GM20431 (cell line): ENCODE data around the gene EIF4A3.

Source experiments
- in situ Hi-C: fragments of 300-500 bp; cut with MseI, MboI; formaldehyde crosslinking; loops from one replicate; pipeline ENCODE4 v1.15.0; 2020; ENCODE audit warnings: low sequenced_read_pairs; ENCODE audit not compliant: unreplicated experiment

EIF4A3 gene

DNA sequence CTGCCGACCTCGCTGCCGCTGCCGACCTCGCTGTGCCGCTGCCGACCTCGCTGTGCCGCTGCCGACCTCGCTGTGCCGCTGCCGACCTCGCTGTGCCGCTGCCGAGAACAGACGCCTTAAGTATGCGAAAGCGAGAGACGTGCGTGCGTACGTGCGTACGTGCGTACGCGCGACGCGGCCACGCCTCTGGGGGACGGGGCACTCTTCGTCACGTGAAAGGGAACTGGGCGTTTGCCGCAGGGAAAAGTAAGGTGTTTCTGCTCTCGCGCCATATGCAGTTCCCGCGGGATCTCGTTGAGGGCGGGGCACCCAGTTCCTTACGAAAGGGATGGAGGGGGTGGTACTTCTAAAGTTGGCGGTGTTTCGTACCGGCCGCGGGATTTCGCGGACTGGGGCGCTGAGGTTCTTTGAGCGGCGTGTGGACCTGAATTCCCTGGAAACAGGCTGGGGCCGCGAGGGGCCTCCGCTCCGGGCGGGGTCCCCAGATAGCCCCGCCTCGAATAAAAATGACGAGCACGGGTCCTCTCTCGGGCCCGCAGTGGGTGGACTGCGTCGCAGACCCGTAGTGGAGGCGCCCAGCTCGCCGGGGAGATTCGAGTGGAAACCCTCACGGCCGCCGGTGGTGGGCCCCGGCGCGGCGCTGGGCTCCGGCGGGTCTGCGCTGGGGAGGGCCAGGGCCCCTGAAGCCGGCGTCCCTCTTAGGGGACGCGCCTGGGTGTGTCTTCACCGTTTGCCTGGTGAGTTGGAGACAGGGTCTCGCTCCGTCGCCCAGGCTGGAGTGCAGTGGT, at the start of gene EIF4A3:
Gene EIF4A3 (minus strand): TSS at position 94 of the 788 bp plus-strand sequence. CDS start 167 bp downstream, outside the sequence.
- in situ Hi-C loops = no loop called here

DNA sequence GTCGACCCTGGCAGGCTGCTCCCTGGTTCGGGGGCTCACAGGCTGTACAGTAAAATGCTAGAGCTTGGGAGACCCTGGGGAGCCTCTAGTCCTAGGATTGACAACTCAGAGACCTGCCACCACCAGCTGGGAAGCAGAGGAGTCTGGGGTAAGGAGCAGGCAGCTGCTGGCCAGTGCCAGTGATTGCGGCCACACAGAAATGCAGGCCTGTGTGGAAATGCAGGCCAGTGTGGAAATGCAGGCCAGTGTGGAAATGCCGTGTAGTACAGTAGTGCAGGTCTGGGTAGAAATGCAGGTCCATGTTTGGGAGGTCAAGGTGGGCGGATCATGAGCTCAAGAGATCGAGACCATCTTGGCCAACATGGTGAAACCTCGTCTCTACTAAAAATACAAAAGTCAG, 49.7 kb upstream of the EIF4A3 start:
- in situ Hi-C loops = no loop called here

DNA sequence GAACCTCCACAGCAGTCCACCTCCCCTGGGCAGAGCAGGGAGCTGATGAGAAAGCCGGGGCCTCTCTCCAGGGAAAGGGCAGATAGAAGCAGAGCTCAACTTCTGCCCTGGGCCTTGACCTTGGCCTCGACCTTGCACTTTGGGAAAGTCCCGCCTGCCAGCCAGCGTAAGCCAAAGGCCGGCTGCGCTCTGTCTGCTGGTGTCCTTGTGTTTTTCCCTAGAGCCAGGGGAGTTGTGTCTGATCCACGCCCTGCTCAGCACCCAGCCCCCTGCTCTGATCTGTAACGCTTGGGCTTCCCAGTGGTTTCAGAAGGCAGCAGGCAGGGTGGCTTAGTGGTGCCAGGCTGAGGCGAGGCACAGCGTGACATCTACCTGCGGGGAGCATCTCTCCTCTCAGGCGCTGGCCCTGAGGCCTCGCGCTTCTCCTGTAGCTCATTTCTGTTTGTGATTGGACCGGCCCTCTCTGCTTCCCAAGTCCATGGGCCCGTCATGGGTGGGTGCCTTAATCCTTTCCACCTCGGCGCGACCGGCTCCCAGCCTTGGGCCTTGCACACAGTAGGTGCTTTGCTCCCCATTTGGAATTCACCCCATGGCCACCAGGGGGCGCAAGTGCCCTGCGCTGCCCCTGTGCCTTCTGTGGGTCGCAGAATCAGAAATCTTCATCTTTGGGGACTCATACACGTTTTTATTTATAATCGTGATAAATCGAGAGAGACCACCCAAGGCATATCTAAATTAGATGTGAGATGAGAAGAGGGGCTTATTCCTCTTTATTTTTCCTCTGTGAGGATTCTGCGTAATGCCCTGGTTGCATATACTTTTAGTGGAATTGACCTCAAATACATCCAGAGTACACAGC, 49.0 kb upstream of the EIF4A3 start:
- in situ Hi-C loops = no loop called here

DNA sequence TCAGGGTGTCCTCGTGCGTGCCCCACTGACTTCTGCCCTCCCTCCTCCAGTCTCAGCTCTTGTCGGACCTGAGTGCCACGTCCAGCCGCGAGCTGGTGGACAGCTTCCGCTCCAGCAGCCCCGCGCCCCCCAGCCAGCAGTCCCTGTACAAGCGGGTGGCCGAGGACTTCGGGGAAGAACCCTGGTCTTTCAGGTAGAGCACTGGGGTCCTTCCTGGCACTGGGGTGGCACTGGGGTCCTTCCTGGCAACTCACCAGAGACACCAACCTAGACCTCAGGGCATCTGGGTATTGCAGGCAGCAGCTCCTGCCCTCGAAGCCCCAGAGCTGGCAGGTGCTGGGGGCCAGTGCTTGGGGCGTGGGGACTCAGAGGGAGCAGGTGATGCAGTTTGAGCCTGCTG, 48.2 kb upstream of the EIF4A3 start:
- in situ Hi-C loops = no loop called here

DNA sequence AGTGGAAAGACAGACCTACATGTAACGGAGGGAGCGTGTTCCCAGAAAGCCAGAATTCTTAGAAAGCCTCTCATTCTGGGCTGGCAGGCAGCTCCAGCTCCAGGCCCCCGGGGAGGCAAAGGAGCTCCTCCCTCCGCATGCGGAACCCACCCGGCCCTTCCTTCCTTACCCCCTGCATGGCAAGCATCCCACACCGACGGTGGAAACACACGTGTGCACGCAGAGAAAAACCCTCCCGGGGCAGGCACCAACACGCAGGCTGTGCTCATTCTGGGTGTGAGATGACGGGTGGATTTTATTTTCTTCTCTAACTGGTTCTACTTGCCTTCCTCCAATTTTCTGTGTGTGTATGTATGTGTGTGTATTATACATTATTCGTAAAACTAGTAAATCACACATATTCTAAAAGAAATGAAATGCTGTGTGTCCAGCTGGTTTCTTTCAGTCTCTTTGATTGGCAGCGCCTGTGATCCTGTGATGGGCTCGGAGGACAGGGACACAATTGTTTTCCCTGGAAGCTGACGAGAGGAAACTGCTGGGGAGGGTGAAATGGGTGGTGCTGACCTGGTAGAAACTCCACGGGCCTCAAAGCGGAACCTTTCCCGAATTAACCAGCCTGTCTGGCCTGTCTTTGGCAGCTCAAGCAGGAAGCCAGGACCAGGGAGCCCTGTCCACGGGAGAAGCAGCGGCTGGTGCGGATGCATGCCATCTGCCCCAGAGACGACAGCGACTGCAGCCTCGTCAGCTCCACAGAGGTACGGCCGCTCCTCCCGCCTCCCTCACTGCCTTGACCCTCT, 45.1 kb upstream of the EIF4A3 start:
- in situ Hi-C loops = no loop called here

DNA sequence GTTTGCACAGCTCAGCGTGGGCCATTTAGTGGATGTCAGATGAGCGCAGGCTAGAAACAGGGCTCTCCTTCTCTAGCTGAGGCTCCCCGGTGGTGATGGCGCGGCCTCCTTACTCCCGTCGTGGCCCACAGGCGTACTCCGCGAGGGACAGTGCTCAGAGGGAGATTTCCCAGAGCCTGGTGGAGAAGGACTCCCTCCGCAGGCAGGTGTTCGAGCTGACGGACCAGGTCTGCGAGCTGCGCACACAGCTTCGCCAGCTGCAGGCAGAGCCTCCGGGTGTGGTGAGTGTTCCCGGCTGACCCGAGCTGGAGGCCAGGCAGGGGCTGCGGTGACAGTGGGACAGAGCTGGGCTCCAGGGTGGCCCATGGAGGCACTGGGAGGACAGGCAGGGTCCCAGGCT, 44.3 kb upstream of the EIF4A3 start:
- in situ Hi-C loops = no loop called here

DNA sequence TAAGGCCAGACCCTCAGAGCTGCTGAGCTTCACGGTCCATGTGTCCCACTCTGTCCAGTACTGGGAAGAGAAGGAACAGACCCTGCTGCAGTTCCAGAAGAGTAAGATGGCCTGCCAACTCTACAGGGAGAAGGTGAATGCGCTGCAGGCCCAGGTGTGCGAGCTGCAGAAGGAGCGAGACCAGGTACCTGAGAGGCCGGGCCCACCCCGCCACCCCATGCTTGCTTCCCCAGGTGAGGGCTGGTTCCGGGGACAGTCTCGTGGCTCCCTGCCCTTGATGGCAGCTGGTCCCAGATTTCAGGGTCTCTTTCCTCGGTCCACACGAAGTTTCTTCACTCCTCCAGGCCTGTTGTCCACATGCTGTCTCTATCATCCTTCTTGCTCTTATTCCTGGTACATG, 43.8 kb upstream of the EIF4A3 start:
- in situ Hi-C loops = no loop called here

DNA sequence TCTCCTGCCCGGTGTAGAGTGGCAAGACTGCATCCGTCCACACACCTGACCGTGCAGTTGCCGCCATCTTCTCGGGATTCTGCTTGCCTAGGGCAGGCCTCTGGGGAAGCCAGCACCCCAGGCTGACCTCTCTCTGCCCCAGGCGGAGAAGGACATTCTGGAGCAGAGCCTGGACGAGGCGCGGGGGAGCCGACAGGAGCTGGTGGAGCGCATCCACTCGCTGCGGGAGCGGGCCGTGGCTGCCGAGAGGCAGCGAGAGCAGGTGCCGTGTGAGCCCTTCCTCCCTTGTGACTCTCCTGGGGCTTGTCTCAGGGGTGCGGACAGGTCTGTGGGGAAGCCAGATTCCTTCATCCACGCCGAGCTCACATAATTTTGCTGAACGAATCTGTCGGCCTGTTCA, 42.7 kb upstream of the EIF4A3 start:
- in situ Hi-C loops = no loop called here

DNA sequence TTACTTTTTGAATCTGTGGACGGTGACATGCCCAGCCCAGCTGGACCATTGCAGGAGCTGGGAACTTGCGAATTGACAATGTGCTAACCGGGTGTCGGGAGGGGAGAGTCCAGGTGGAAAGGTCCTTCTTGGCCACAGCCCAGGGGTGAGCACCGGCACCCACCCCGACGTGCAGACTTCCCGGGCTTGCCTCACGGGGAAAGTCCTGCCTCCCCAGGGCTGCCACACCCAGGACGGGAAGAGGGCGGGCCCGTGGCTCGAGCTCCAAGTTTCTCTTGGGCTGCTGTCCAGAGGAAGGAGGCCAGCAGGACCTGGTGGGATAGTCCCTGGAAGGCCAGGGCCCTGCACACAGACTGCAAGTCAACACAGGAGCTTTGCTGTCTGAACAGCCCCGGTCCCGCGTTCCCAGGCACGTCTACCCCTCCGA, 40.6 kb upstream of the EIF4A3 start:
- in situ Hi-C loops = no loop called here

DNA sequence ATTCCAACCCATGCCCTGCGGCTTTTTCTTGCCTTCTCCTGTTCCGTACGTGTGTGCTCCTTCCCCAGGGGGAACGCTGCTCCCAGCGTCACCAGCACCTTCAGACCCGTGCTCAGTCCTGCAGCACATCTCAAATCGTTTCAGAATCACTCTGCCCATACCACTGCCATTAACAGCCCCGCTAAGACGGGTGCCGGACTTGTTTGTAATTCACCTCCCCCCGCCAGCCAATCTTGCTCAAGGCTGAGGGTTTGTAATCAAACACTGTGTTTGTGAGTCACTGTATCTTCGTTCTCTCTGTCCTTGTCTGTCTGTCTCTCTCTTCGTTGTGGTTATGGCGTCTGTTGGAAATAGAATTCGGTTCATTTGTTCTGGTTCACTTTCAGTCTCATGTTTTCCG, 40.2 kb upstream of the EIF4A3 start:
- in situ Hi-C loops = no loop called here

DNA sequence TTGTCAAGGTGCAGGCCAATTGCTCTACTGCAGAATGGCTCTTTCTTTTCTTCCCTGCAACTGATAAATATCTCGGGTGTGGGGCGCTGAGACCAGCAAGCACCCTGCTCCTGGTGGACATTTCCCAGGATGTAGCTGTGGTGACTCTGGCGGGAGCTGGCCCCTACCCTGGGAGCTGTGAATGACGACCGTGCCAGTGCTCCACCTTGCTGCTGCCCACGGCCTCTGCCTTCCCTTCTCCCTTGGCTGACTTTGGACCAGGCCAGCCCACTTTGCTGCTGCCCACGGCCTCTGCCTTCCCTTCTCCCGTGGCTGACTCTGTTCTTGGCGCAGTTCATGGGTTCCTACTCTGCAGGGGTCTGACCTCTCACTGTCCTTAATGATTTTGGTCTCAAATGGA, 39.0 kb upstream of the EIF4A3 start:
- in situ Hi-C loops = no loop called here

DNA sequence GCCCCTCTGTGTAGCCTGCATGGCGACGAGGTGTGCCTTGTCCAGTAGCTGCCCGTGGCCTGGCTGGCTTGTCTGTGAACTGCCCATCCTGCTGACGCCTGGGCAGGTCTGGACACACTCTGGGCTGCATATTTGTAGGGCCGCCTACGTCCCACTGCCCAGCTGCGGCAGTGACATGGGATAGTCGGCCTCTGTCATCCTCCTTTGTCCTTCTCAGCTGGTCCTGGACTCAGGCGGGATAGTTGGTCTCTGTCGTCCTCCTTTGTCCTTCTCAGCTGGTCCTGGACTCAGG, 37.4 kb upstream of the EIF4A3 start:
- in situ Hi-C loops = no loop called here

DNA sequence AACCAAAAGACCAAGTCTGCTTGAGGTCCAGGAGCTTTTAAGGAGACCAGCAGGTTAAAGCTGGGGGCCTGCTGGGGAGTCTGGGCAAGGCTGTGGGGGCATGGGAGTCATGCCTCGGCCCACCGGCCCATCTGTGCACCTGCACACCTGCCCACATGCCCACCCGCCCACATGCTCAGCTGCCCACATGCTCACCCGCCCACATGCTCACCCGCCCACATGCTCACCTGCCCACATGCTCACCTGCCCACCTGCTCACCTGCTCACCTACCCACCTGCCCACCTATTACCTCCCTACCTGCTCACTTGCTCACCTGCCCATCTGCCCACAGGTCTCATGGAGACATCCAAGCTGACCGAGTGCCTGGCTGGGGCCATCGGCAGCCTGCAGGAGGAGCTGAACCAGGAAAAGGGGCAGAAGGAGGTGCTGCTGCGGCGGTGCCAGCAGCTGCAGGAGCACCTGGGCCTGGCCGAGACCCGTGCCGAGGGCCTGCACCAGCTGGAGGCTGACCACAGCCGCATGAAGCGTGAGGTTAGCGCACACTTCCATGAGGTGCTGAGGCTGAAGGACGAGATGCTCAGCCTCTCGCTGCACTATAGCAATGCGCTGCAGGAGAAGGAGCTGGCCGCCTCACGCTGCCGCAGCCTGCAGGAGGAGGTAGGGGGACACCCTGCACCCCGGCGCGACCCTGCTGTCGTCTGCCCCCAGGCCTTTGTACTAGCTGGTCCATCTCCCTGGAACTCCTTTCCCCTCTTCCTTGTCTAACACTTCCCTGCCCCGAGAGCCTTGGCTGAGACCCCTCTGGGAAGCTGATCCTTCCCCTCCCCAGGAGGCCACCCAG, 36.9 kb upstream of the EIF4A3 start:
- in situ Hi-C loops = no loop called here

DNA sequence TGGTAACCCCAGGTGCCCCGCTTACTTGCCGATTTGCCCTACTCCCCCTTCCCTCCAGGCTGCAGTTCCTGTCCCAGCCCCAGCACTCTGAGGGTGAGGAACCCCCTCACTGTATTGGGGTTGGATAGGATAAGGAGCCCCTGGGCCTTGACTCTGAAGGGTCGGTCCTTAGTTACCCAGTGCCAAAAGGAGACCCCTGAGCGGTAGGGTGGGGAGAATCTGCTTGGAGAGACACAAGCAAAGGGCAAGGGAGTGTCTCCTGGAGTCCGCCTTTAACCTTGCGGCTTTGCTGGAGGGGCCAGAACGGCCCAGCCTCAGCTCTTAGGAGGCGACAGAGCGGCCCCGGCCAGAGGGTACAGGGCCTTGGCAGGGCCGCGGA, 35.9 kb upstream of the EIF4A3 start:
- in situ Hi-C loops = no loop called here

DNA sequence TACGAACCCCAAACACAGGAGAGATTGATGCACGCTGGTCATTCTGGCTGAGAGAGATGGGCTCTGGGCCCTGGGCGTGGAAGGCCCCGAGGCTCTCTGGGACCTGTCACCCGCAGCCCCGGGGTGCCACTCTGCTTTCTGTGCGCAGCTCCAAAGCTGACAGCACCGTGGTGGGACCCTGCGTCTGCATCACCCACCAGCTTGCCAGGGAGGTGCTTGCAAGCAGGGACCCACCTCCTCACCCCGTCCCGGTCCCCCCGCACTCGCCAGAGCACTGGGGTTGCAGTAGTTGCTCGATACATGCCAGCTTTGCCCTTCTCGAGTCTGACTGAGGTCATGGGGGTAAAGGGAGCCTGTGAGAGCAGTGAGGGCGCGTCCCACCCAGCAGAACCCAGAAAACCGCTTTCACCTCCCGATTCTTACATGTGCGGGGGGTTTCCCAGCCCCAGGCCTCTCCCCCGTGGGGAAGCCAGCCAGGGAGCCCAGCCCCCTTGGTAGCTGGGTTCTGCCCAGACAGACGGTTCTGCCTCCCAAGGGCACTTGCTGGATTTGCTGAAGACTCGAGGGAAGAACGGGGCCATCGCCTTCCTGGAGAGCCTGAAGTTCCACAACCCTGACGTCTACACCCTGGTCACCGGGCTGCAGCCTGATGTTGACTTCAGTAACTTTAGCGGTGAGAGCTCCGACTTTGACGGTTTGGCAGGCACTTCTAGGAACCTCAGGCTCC, 35.4 kb upstream of the EIF4A3 start:
- in situ Hi-C loops = no loop called here

DNA sequence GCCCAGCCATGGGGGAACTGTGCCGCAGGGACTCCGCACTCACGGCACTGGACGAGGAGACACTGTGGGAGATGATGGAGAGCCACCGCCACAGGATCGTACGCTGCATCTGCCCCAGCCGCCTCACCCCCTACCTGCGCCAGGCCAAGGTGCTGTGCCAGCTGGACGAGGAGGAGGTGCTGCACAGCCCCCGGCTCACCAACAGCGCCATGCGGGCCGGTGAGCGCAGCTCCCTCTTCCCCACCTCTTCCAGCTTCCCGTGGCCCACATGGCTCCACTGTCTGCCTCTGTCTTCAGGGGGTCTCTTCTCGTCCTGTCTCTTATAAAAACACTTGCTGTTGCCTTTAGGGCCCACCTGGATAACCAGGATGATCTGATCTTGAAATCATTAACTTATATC, 34.5 kb upstream of the EIF4A3 start:
- in situ Hi-C loops = no loop called here

DNA sequence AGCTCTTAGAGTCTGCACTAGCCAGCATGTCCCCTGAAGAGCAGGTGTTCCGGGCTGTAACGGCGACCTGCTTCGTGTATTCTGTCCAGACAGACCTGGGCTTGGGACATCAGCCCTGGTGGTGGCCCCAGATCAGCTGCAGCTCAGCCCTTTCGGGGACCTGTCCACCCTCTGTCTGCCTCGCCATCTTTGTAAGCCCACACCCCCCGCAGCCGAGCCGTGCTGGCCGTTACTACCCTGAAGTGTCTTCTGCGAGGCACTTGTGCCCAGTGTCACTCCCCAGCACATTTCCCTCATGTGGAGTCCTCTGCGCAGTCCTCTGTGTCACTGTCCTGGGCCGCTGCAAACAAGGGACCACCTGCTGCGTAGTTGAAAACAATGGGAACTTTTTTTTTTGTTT, 33.3 kb upstream of the EIF4A3 start:
- in situ Hi-C loops = no loop called here

DNA sequence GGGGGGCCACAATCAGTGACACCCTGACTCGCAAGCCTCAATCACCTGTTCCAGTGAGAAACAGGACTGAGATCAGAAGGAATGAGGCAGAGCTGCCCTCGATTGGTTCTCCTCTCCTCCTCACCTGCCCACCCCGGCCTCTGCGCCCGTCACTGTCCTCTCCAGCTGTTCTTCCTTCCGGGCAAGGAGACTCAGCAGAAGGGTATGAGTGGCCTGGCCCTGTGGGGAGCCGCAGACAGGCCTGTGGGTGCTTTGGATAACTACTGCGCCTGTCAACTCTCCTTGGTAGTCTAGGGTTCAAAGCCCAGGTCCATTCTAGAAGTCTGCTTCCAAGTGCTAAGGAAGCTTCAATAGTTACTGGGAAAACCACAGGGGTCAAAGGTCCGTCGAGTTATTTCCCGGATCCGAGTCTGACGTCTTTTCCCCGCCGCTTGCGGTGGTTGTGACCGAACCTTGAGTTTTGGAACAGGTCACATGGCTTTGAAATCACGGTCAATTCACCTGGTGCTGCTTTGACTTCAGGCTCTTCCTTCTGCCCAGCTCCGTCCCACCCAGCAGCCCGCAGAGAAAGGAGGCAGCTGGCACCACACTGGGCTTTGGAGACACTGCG, 31.2 kb upstream of the EIF4A3 start:
- in situ Hi-C loops = no loop called here

DNA sequence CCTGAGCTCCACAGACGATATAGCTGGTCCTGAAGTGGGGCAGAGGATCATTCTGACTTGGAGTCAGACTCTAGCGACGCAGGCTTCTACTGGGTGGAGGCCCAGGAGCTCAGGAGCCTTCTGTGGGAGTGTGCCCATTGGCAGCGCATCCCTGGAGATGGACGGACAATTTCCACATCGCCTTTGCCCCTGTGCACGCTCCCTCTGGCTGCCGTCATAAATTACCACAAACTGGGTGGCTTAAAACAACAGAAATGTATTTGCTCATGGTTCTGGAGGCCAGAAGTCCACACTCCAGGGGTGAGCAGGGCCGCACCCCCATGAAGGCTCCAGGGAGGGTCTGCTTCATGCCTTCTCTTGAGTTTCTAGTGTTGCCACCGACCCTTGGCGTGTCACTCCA, 29.8 kb upstream of the EIF4A3 start:
- in situ Hi-C loops = no loop called here
